Fibroblast of skin of left biceps (primary cell): ENCODE results near the gene TMEM38A.
"Not testable (repeated sequence)": the region's sequence is repeated elsewhere in the genome, so short reads cannot be mapped to it uniquely, and the experiment has no call there.

Source experiments
- DNase-seq, 2 experiments: peaks; one replicate each; pipeline ENCODE4 v3.0.0-alpha.2; 2013; ENCODE audit warnings: low read depth in 2 of 2

The TMEM38A gene

DNA sequence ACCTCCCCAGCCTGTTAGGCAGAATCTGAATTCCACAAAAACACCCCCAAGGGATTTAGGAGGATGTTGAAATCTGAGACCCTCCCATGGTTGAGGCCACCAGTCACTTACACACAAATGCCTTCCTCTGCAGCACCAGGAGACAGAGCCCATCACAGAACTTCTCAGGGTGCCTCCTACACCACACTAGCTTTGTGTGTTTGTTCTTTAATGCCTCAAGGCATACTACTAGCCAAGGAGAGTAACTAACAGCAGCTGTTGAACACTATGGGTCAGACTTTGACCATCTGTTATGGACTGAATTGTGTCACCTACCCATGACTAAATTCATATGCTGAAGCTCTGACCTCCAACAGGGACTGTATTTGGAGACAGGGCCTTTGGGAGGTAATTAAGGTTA lies 23.4 kb upstream of the TMEM38A start:
- DNase-seq: no peak

DNA sequence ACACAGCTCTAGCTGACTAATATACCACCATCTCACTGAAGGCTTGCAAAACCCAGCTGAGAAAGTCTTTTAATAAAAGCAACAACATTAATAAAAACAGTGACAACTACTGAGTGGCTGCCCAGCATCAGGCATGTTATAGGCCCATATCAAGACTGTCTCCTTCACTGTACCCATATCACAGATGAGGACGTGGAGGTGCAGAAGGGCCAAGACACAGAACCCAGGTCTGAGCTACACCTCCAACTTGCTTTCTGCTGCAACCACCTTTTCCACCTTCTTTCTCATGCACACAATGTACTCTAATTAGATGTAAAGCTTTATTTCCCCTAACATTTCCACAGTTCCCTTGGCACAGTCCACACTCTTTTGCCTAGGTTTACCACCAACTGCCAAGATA lies 22.3 kb upstream of the TMEM38A start:
- DNase-seq: no peak

DNA sequence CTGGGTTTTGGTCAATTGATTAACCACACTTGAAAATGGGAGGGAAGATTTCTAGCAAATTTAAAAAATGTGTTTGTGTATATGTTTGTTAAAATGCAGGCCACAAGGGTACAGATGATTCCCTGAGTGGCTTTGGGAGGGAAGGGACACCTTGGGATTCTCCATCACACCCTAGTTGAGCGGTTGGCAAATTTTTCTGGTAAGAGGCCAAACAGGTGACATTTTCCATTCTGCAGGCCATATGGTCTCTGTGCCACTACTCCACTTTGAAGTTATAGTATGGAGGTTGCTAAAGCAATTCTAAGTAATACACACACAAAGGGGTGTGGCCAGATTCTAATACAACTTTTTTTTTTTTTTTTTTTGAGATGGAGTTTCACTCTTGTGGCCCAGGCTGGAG lies 20.0 kb upstream of the TMEM38A start:
- DNase-seq: no peak

DNA sequence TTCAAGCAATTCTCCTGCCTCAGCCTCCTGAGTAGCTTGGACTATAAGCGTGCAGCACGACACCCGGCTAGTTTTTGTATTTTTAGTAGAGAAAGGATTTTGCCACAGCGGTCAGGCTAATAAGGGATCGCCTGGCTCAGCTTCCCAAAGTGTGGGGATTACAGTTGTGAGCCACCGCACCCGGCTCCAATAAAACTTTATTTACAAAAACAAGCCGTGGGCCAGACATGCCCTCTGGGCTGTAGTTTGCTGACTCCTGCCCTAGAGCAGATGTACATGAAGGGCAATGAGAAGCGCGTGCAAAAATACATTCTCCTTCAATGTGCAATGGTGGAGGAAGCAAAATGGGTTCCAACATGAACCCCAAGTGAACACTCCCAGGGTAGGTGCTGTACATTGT lies 19.2 kb upstream of the TMEM38A start:
- DNase-seq: no peak

DNA sequence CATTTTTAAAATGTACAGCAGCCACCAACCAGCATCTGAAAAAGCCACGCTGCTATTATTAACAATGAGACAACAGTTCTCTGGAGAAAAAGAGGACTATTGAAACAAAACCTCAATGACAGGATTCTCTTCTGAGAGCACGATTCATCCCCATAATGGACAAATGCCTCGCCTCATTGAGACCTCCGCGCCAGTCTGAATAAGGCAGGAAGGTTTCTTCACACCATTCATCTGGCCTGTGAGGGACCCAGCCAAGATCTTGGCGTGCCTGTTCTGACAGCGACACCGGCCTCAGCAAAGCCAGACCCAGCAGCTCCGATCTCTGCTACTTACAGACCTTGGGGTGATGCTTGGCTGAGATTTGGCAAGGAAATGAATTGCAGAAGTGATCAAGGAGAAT lies 15.8 kb upstream of the TMEM38A start:
- no peak for DNase-seq

DNA sequence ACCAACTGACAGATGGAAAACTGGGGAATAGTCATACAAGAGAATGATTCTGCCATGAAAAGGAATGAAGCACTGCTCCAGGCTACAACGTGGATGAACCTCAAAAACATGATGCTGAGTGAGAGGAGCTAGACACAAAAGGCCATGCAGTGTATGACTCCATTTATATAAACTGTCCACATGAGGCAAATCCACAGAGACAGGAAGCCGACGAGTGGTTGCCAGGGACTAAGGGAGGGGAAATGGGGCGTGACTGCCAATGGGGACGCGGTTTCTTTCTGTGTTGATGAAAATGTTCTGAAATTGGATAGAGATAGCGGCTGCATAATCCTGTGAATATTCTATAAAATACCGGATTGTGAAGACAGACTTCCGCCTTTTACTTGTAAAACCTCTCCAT lies 11.2 kb upstream of the TMEM38A start:
- DNase-seq: no peak

DNA sequence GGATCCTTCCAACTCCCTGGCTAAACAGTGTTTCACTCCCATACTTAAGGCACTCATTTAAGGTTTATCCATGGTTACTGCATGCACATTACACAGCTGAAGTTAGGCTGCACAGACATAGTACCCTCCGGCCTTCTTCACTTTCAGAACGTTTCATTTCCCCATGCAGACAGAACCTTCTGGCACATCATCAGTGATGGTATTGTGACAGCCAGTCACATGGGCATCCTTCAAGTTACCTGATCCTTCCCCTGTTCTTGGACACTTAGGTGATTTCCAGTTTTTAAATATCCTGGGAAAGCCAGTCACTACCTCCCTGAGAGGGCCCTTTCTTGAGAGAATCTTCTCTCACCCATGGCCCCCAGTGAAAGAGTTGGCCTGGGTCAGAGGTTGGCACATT lies 10.1 kb upstream of the TMEM38A start:
- DNase-seq: no peak

DNA sequence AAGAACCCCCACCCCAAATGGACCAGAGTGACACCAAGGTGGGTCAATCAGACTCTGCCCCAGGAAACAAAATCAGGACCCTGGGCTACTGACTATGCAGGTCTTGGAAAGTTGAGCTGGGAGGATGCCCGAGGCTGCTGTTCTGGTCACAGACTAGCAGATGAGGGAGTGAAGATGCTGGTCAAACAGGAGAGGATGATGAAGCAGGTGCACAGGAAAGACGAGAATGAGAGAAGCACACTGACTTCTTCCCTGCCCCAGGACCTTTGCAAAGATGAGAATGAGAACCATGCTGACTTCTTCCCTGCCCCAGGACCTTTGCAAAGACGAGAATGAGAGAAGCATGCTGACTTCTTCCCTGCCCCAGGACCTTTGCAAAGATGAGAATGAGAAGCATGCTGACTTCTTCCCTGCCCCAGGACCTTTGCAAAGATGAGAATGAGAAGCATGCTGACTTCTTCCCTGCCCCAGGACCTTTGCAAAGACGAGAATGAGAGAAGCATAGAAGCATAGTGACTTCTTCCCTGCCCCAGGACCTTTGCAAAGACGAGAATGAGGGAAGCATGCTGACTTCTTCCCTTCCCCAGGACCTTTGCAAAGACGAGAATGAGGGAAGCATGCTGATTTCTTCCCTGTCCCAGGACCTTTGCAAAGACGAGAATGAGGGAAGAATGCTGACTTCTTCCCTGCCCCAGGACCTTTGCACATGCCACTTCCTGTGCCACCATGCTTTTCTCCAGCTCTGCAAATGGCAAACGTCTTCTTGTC lies 9.3 kb upstream of the TMEM38A start:
- not testable (repeated sequence) for DNase-seq

DNA sequence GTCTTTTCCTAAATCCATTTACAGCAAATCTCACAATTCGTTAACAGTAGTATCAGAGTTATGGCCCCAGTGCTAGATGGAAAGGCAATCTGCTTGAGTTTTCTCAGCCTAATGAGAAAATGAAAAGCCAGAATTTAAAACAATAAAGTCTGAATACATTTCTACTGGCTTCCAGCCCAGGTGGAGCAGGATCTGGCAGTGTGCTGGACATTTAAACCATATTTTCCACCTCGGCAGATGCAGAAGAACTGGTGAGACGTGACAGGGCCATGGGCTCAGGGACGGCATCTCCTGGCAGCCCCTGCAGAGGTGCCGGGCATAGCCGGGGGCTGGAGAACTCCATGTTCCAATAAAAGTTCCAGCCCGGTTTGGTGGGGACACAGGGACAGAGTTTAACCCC lies 8.1 kb upstream of the TMEM38A start:
- DNase-seq: no peak

DNA sequence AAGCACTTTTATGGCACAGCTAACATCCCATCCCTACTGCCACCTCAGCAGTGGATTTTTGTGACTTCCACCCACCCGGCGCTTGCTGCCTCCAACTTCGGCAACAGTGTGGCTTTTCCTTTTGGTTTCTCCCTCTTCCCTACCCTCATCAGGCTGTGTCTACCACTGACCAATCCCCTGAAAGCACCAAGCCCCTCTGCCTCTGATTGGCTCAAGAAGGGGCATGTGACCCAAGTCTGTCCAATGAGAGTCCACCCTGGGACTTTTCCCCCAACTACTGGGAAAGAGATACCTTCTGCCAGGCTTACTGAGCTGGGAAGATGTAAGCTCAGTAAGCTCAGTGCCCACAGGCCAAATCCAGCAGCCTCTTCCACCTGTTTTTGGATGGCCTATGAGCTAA lies 6.8 kb upstream of the TMEM38A start:
- no peak for DNase-seq

DNA sequence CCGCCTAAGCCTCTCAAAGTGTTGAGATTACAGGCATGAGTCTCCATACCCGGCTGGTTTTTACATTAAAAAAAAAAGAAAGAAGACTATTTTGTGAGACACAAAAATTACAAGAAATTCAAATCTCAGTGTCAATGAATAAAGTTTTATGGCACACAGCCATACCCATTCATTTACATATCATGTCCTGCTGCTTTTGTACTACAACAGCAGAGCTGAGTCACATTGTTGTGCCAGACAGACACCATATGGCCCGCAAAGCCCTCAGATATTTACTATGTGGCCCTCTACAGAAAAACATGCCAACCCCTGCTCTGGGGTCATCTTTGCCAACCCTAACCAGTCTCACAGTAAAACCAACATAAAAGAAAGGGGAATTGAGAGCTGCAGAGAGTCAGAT lies 6.3 kb upstream of the TMEM38A start:
- DNase-seq: no peak

DNA sequence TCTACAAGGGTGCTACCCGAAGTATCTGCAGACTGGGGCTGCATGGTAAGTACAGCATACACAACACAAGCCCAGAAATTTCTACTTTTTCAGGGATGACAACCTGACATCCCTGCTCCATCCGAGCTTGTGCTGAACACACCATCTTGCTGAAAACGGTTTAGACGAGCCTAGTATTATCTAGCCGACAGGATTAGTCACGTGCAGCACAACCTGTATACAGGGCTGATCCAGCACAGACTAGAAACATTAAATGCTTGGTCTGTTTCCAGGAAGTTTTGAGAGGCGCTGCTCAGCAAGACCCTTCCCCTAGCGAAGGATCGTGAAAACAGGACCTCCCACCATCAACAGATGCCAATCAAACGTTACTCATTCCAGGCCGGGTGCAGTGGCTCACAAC lies 5.2 kb upstream of the TMEM38A start:
- DNase-seq: no peak

DNA sequence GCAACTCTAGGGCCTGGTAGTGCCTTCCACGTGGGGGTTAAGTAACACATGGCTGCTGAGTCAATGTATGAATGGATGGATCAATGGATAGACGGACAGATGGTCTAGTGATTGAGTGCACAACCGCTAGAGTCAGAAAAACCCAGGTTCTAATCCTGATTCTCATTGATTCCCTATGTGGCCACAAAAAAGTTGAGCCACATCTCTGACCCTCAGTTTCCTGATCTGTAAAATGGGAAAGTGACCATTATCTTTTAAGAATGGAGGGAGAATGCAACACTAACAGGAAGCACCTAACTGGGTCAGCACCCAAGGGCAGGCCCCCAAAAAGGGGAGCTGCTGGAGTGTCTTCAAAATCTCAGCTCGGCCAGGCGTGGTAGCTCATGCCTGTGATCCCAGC lies 3.6 kb upstream of the TMEM38A start:
- DNase-seq: no peak

DNA sequence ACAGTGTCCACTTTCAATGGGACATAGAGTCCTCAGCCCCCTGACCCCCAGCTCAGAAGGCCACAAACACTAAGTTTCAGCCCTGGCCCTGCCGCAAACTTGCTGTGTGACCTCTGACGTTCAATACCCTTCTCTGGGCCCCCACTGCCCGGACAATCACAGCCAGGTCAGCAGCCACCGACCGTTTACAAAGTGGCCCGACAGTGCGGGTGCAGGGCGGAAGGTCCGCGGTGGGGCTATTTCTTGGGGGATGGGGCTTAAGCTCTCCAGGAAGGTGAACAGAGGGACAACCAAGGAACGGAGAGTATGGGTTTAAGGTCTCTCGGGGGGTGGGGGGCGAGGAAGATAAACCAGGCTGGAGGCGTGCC lies 1.5 kb upstream of the TMEM38A start:
- DNase-seq: no peak

DNA sequence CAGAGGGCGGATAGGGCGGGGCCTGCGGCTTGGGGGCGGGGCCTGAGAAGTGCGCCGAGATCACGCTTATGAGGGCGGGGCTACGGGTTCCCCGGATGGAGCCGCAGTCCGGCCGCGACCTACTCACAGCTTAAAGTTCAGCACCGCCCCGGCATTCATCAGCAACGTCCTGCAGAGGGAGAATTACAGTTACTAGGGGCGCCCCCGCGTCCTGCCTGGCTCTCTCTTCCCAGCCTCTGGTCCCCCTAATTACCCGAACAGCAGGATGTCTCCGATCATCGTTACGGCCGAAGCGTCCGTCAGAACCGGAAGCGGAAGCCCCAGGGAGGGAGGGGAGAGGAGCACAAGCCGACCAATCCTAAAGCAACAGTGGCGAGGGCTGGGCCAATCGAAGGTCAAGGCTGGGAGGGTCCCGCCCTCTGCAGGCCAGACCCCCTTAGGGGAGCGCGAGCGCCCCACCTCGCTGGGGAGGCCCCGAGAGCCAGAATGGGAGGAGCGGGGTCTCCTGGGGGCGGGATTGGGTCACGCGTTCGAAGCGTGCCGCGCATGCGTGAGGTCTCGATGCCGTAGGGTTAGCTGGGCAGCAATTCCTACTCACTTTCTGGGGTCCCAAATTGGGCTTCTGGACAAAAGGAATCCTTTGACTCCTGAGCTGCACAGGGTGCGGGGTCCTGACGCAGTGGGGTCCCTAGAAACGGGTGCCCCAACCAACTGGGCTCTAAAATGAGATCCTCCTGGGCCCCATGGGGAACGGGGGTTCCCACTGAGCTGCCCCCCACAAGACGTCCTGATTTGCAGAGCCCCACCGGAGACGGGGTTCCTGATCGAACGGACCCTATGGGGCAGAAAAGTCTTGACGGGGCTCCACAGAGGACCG lies 869 bp upstream of the TMEM38A start, which contains the start of gene SMIM7:
Gene SMIM7, minus strand, starts transcription at position 313 of the 877 bp plus-strand sequence. Its CDS starts 34 bp downstream, at position 279.
- DNase-seq: peak; percentile 96 to 97

DNA sequence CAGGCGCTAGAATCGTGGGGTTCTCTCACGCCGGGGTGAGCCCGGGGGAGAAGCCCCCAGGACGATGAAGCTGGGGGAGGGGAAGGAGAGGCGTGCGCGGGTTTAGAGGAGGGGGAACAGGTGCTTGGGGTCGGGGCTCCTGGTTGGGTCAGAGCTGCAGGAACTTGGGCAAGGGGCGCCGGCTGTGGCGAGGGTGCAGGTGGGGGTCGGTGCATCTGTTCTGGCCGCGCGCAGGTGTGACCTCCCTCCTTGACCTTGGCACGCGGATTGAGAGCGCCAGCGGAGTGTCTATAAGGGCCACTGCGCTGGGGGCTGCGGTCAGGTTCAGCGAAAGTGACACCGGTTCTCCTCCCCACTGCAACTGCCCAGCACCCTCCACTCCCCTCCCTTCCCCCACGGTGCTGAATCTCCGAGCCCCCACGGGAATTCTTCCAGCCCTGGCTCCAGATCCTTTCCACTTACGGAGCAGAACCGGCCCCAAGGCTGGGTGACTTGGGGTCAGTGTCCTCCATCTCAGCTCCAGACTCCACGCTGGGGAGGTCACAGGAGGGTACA lies 618 bp downstream of the TMEM38A start:
- no peak for DNase-seq

DNA sequence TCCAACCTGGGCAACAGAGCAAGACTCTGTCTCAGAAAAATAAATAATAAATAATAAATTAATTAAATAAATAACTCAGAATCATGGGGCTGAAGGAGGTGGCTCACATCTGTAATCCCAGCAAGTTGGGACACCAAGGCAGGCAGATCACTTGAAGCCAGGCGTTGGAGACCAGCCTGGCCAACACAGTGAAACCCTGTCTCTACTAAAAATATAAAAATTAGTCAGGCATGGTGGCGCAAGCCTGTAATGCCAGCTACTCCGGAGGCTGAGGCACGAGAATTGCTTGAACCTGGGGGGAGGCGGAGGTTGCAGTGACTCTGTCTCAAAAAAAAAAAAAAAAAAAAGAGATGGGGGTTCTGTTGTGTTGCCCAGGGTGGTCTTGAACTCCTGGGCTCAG lies 7.2 kb downstream of the TMEM38A start:
- DNase-seq: no peak

DNA sequence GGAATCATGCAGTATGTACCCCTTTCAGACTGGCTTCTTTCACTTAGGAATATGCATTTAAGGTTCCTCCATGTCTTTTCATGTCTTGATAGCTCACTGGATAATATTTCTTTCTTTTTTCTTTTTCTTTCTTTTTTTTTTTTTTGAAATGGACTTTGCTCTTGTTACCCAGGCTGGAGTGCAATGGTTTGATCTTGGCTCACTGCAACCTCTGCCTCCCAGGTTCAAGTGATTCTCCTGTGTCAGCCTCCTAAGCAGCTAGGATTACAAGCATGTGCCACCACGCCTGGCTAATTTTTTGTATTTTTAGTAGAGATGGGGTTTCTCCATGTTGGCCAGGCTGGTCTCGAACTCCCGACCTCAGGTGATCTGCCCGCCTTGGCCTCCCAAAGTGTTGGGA lies 7.8 kb downstream of the TMEM38A start:
- not testable (repeated sequence) for DNase-seq

DNA sequence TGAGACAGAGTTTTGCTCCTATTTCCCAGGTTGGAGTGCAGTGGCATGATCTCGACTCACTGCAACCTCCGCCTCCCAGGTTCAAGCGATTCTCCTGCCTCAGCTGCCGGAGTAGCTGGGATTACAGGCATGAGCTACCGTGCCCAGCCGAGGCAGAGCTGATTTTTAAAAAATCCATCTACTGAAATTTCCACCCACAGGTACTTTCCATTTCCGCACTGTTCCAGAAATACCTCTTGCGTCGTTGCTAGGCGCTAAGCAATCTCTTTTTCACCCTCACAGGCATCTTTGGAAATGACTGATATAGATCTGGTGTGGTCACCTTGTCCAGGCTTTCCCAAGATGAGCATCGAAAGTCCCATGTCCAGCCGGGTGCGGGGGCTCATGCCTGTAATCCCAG lies 9.4 kb downstream of the TMEM38A start:
- no peak for DNase-seq

DNA sequence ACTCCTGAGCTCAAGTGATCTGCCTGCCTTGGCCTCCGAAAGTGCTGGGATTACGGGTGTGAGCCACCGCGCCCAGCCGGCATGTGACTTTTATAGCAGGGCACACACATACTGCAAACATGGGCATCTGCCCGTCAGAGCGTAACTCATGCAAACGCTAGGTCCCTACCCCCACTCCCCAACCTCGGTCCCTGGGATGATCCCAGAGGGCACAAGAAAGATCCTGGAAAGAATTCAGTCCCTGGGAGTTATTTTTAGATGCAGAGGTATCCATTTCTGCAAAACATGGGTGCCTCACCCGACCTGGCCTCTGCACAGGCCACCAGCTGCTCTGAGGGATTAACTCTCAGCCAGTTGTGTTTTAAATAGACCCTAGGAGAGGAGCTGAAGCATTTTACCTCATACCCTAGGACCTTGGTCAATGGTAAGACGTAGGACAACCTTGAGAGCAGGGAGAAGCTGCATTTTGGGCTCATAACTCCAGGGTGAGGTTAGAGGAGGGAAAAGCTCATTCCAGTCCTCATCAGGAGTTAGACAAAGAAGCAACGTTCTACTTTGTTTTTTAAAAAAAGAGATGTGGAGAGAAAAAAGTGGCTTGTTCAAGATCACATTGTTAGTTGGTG lies 10.8 kb downstream of the TMEM38A start:
- no peak for DNase-seq

DNA sequence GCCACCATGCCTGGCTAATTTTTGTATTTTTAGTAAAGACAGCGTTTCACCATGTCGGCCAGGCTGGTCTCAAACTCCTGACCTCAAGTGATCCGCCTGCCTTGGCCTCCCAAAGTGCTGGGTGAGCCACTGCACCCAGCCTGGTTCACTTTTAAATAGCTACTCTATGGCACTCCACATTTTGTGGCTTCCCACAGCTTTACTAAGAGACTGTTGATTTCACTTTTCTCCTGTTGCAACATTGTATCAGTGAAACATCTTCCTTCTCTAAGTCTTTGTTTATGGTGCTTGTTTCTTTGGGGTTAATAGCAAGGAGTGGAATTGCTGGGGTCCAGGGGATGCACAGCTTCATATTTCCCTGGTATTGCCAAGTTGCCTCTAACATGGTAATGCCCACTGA lies 12.3 kb downstream of the TMEM38A start:
- no peak for DNase-seq

DNA sequence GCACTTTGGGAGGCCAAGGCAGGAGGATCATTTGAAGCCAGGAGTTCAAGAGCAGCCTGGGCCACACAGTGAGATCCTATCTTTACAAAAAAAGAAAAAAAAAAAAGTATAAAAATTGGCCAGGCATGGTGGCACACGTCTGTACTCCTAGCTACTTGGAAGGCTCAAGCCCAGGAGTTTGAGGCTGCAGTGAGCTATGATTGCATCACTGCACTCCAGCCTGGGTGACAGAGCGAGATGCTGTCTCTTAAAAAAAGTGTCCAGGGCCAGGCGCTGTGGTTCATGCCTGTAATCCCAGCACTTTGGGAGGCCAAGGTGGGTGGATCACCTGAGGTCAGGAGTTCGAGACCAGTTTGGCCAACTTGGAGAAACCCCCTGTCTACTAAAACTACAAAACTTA lies 12.9 kb downstream of the TMEM38A start:
- not testable (repeated sequence) for DNase-seq
